SK-N-SH (cell line): ENCODE data around the gene BNIP5. TPM values are rescaled to one million over a fixed set of nuclear protein-coding genes. Genes with fewer than 3 reads are reported as not detected.

Experiments used
- CTCF ChIA-PET: fragments of 300-600, 350-600 bp; formaldehyde crosslinking; extraction: SDS; loops from one replicate; lab custom pipeline; 2021; lab: Yijun Ruan, JAX
- POLR2A ChIA-PET: fragments of 350-600 bp; sonication (Branson Sonifier 250); formaldehyde crosslinking; extraction: SDS; loops from one replicate; lab custom pipeline; 2020; ENCODE audit warnings: antibody characterized with exemption, inconsistent platforms; lab: Yijun Ruan, JAX
- DNase-seq: peaks from one replicate; pipeline ENCODE4 v3.0.0; 2012
- H2AFZ ChIP-seq: fragments of 200-600 bp; sonication (generic); 2 replicates; pipeline ENCODE4 v1.8.1; 2016; ENCODE audit warnings: antibody characterized with exemption, mild to moderate bottlenecking, low read depth
- H3F3A ChIP-seq: fragments of 200-600 bp; sonication (generic); replicated peaks from 2 replicates; pipeline ENCODE3; 2016; ENCODE audit warnings: antibody characterized with exemption, mild to moderate bottlenecking; ENCODE audit not compliant: insufficient read depth
- H3K27ac ChIP-seq, 2 experiments: fragments of 200-500 bp in 1 of 2; fragments of 200-600 bp in 1 of 2; sonication (Bioruptor generic) in 1 of 2; sonication (generic), shearing (Covaris generic) in 1 of 2; 2 replicates each; pipeline versions ENCODE4 v1.5.1 to v1.6.1; 2014 to 2016; ENCODE audit warnings: low read depth in 2 of 2, inconsistent platforms in 1 of 2, low read length in 1 of 2, mild to moderate bottlenecking in 1 of 2, mixed read lengths in 1 of 2
- H3K27me3 ChIP-seq: fragments of 200-600 bp; sonication (generic), shearing (Covaris generic); 2 replicates; pipeline ENCODE4 v1.6.1; 2016; ENCODE audit warnings: mixed run types; ENCODE audit not compliant: insufficient read depth
- H3K36me3 ChIP-seq, 2 experiments: fragments of 200-500 bp in 1 of 2; fragments of 200-600 bp in 1 of 2; sonication (Bioruptor generic) in 1 of 2; sonication (generic) in 1 of 2; replicated peaks in 1 of 2; 2 replicates each; pipeline versions ENCODE3 to v1.5.1; 2014 to 2016; ENCODE audit warnings: low read length in 1 of 2, mild to moderate bottlenecking in 1 of 2; ENCODE audit not compliant: insufficient read depth in 2 of 2, control insufficient read depth in 1 of 2
- H3K4me1 ChIP-seq, 2 experiments: fragments of 200-500 bp in 1 of 2; fragments of 200-600 bp in 1 of 2; sonication (Bioruptor generic) in 1 of 2; sonication (generic), shearing (Covaris generic) in 1 of 2; 2 replicates each; pipeline versions ENCODE4 v1.5.1 to v1.6.1; 2014 to 2016; ENCODE audit warnings: low read depth in 1 of 2, low read length in 1 of 2, mixed run types in 1 of 2; ENCODE audit not compliant: insufficient read depth in 2 of 2, control insufficient read depth in 1 of 2
- H3K4me2 ChIP-seq: fragments of 200-600 bp; sonication (generic), shearing (Covaris generic); 2 replicates; pipeline ENCODE4 v1.6.1; 2017; ENCODE audit warnings: mixed run types
- H3K4me3 ChIP-seq, 2 experiments: fragments of 200-500 bp in 1 of 2; fragments of 200-600 bp in 1 of 2; sonication (Bioruptor generic) in 1 of 2; sonication (generic), shearing (Covaris generic) in 1 of 2; 2 replicates each; pipeline versions ENCODE4 v1.5.1 to v1.8.1; 2014 to 2016; ENCODE audit warnings: low read depth in 2 of 2, inconsistent platforms in 1 of 2, low read length in 1 of 2, mild to moderate bottlenecking in 1 of 2, mixed read lengths in 1 of 2, moderate library complexity in 1 of 2
- H3K79me2 ChIP-seq: fragments of 200-600 bp; sonication (generic); 2 replicates; pipeline ENCODE4 v1.8.1; 2017; ENCODE audit warnings: mild to moderate bottlenecking; ENCODE audit not compliant: insufficient read depth
- H3K9ac ChIP-seq: fragments of 200-600 bp; sonication (generic); 2 replicates; pipeline ENCODE4 v1.6.1; 2017; ENCODE audit warnings: mixed run types
- H3K9me2 ChIP-seq: fragments of 200-600 bp; sonication (generic); 2 replicates; pipeline ENCODE4 v1.6.1; 2017; ENCODE audit warnings: mixed run types
- H3K9me3 ChIP-seq: fragments of 200-600 bp; sonication (generic); 2 replicates; pipeline ENCODE4 v1.6.1; 2017; ENCODE audit warnings: mixed run types, mild to moderate bottlenecking, moderate library complexity
- H4K20me1 ChIP-seq: fragments of 200-600 bp; sonication (generic); 2 replicates; pipeline ENCODE4 v1.6.1; 2017; ENCODE audit warnings: mild to moderate bottlenecking, mixed run types; ENCODE audit not compliant: insufficient read depth
- GATA2 ChIP-seq: sonication (generic); formaldehyde crosslinking; IDR thresholded peaks from 2 replicates; pipeline ENCODE4 v1.5.0; 2020; ENCODE audit warnings: mild to moderate bottlenecking, missing genetic modification reagents
- IRF3 ChIP-seq: fragments of 150-350 bp; IDR thresholded peaks from 2 replicates; pipeline ENCODE4 v1.6.1; 2016; ENCODE audit warnings: mild to moderate bottlenecking, low read depth, low read length
- MEF2A ChIP-seq: IDR thresholded peaks from 2 replicates; pipeline ENCODE4 v1.4.0; 2012; ENCODE audit warnings: low read depth, borderline replicate concordance
- MXI1 ChIP-seq: IDR thresholded peaks from 2 replicates; pipeline ENCODE4 v1.6.1; 2012; ENCODE audit warnings: mild to moderate bottlenecking, low read depth, low read length, improper control_type of control experiment
- NRF1 ChIP-seq: IDR thresholded peaks from 2 replicates; pipeline ENCODE4 v1.6.1; 2012; ENCODE audit warnings: low read depth, mild to moderate bottlenecking, low read length
- POLR2AphosphoS5 ChIP-seq: IDR thresholded peaks from 2 replicates; pipeline ENCODE4 v1.6.1; 2012; ENCODE audit warnings: low read depth, low read length
- WGBS: methylation state at CpG from one replicate; pipeline ENCODE4 v1.1.6; 2017; ENCODE audit warnings: low lambda C conversion rate; 5-methylcytosine and 5-hydroxymethylcytosine counted together
- polyA plus RNA-seq, 3 experiments: library from polyadenylated mRNA; depleted of rRNA; stranded (reverse); fragments of >200 nt; gene quantifications; 2 replicates each; pipeline ENCODE4 v1.2.3, GENCODE V29; 2012

BNIP5 gene
- polyA plus RNA-seq, 1 of the 3 experiments (the other 2 are of a cell fraction) = not detected

DNA sequence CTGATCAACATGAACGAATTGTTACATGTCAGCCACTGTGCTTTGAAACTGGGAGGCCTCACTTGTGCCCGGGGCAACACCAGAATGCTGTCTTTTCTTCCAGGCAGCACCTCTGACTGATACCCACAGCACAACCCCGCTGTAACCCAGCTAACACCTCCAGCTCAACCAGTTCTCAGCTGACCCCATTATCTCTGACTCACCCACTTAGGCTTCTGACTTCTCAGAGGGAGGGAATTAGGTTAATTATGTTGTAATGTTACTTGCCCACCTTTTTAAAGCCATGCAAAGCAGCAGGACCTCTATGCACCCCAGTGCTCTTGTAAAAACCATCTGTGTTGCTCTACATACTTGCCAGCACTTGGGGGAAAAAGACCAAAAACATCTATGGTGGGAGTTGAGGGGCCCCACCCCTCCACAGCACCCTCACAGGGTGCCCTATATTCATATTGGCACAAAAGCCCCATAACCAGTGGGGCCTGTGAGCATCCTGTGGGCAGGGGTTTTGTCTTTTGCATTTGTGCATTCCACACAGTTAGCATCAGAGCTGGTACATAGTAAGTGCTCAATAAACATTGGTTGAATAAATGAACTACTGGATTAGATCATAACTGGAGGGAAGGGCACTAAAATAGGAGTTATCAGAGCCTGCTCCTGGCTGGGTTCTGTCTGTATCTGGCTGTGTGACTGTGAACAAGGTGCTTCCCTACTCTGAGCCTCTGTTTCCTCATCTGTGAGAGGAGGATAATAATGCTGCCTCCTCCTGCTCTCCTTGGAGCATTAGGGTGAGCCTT, 22.3 kb downstream of the BNIP5 start:
- peaks cover 12% of the 10 kb centered on the region; the same call in 1 of the 2 replicates for H3K27me3 ChIP-seq
- DNase-seq = no peak
- POLR2A ChIA-PET = no interaction called here
- 41% methylated on average over 3 of the region's 3 CpGs for WGBS
- TF ChIP-seq POLR2AphosphoS5 (no peak), NRF1 (no peak), MXI1 (no peak), IRF3 (no peak)
- H2AFZ ChIP-seq = no peak overlapping the region
- H3K4me2 ChIP-seq = no peak overlapping the region
- no peak overlapping the region for H3K4me3 ChIP-seq
- H3K27ac ChIP-seq = no peak overlapping the region
- H3K9me2 ChIP-seq = no peaks in the 10 kb centered on the region
- no peaks in the 10 kb centered on the region for H3F3A ChIP-seq
- CTCF ChIA-PET = interaction anchor here (1.4 to 15.1 kb wide), 2 partner anchors 11 to 220 kb away, joined by 3 to 123 read pairs; no protein-coding TSS in a partner anchor
- H4K20me1 ChIP-seq = no peaks in the 10 kb centered on the region
- peaks cover 0 to 2% of the 10 kb centered on the region in 2 experiments; a peak in 1 of 4 replicates for H3K4me1 ChIP-seq
- H3K36me3 ChIP-seq = no peaks in the 10 kb centered on the region
- no peaks in the 10 kb centered on the region for H3K9me3 ChIP-seq
- H3K9ac ChIP-seq = no peak overlapping the region
- H3K79me2 ChIP-seq = no peaks in the 10 kb centered on the region

DNA sequence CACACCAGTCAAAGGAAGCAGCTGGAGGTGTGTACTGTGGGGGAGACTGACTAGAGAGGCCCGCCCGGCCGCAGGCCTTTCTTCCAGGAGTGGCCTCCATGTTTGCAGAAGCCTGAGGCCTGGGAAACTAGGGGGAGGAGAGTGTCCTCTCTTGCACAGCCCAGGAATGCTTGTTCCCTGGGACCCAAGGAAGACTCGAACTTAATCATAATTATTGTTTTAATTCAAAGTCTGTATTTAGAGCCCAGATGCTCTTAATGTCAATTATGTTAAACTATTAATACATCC, 23.1 kb downstream of the BNIP5 start:
- no peaks in the 10 kb centered on the region for H3K79me2 ChIP-seq
- no peaks in the 10 kb centered on the region for H3F3A ChIP-seq
- H3K36me3 ChIP-seq = no peaks in the 10 kb centered on the region
- peaks cover 12% of the 10 kb centered on the region; the same call in 1 of the 2 replicates for H3K27me3 ChIP-seq
- H3K4me1 ChIP-seq = peaks cover 0 to 2% of the 10 kb centered on the region in 2 experiments; a peak in 1 of 4 replicates
- no peak overlapping the region for H3K4me3 ChIP-seq
- no peaks in the 10 kb centered on the region for H3K9me2 ChIP-seq
- ChIA-PET POLR2A (no interaction called here), CTCF (interaction anchor here (1.4 to 15.1 kb wide), 3 partner anchors 10 to 219 kb away, joined by 3 to 123 read pairs (median 5); no protein-coding TSS in a partner anchor)
- no peak overlapping the region for H3K4me2 ChIP-seq
- 84% methylated on average over 4 of the region's 4 CpGs for WGBS
- no peak overlapping the region for H2AFZ ChIP-seq
- no peaks in the 10 kb centered on the region for H3K9me3 ChIP-seq
- H3K9ac ChIP-seq = no peak overlapping the region
- no peak for TF ChIP-seq NRF1
- no peak overlapping the region for H3K27ac ChIP-seq
- DNase-seq = no peak
- no peaks in the 10 kb centered on the region for H4K20me1 ChIP-seq

GRCh38 chr6:36312854-36313648, 23.6 kb downstream of the BNIP5 start:
- ChIA-PET POLR2A (no interaction called here), CTCF (interaction anchor here (1.4 to 15.1 kb wide), 3 partner anchors 9 to 219 kb away, joined by 3 to 123 read pairs (median 5); no protein-coding TSS in a partner anchor)
- Histone ChIP-seq H4K20me1 (no peaks in the 10 kb centered on the region), H3K27ac (no peak overlapping the region), H3K36me3 (no peaks in the 10 kb centered on the region), H3K27me3 (peaks cover 12% of the 10 kb centered on the region; the same call in 1 of the 2 replicates), H3K9me2 (no peaks in the 10 kb centered on the region), H3K4me3 (no peak overlapping the region), H3K4me1 (peaks cover 0 to 2% of the 10 kb centered on the region in 2 experiments; a peak in 1 of 4 replicates), H2AFZ (no peak overlapping the region), H3K79me2 (no peaks in the 10 kb centered on the region), H3K9me3 (no peaks in the 10 kb centered on the region), H3K4me2 (no peak overlapping the region), H3F3A (no peaks in the 10 kb centered on the region), H3K9ac (no peak overlapping the region)
- TF ChIP-seq MEF2A (no peak), GATA2 (CRISPR knock-in tag) (no peak)
- no peak for DNase-seq
- WGBS = 92% methylated on average over 5 of the region's 8 CpGs
